ENCODE results near the gene FGFBP1. TPM values are rescaled to one million over a fixed set of nuclear protein-coding genes. Genes with fewer than 3 reads are reported as not detected.

The FGFBP1 gene
- total RNA-seq, 4 donors from 2014 or later: 2.5 TPM; not detected in 3

GRCh38 chr4:15945516-15945915, 7.0 kb upstream of the FGFBP1 start:
- no peak overlapping the region for H3K4me3 ChIP-seq
- no peaks in the 10 kb centered on the region for H3K36me3 ChIP-seq
- no peaks in the 10 kb centered on the region for H3K27me3 ChIP-seq
- no peaks in the 10 kb centered on the region for H3K9me3 ChIP-seq
- DNase-seq (ENCODE audit: low spot score in 2 of 2): no peak
- H3K27ac ChIP-seq: no peak overlapping the region
- 67 to 72% methylated on average over 1 of the region's 1 CpG for WGBS, 2 donors
- TF ChIP-seq POLR2A (IDR thresholded peaks at IDR 0.05) (no peak), EP300 (IDR thresholded peaks at IDR 0.05) (no peak)
- no peaks in the 10 kb centered on the region for H3K4me1 ChIP-seq

GRCh38 chr4:15944895-15945294, 6.4 kb upstream of the FGFBP1 start:
- WGBS, 2 donors: 86 to 87% methylated on average over 2 of the region's 2 CpGs
- no peak for DNase-seq (ENCODE audit: low spot score in 2 of 2)
- TF ChIP-seq POLR2A (IDR thresholded peaks at IDR 0.05) (no peak), EP300 (IDR thresholded peaks at IDR 0.05) (no peak)
- TF ChIP-seq, protein P1, sequence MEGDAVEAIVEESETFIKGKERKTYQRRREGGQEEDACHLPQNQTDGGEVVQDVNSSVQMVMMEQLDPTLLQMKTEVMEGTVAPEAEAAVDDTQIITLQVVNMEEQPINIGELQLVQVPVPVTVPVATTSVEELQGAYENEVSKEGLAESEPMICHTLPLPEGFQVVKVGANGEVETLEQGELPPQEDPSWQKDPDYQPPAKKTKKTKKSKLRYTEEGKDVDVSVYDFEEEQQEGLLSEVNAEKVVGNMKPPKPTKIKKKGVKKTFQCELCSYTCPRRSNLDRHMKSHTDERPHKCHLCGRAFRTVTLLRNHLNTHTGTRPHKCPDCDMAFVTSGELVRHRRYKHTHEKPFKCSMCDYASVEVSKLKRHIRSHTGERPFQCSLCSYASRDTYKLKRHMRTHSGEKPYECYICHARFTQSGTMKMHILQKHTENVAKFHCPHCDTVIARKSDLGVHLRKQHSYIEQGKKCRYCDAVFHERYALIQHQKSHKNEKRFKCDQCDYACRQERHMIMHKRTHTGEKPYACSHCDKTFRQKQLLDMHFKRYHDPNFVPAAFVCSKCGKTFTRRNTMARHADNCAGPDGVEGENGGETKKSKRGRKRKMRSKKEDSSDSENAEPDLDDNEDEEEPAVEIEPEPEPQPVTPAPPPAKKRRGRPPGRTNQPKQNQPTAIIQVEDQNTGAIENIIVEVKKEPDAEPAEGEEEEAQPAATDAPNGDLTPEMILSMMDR (IDR thresholded peaks at IDR 0.05): no peak
- Histone ChIP-seq H3K27ac (no peak overlapping the region), H3K27me3 (no peaks in the 10 kb centered on the region), H3K4me3 (no peak overlapping the region), H3K9me3 (no peaks in the 10 kb centered on the region), H3K36me3 (no peaks in the 10 kb centered on the region), H3K4me1 (no peaks in the 10 kb centered on the region)

GRCh38 chr4:15942283-15942682, 3.7 kb upstream of the FGFBP1 start:
- H3K4me3 ChIP-seq: no peak overlapping the region
- TF ChIP-seq EP300 (IDR thresholded peaks at IDR 0.05): no peak
- TF ChIP-seq POLR2A (IDR thresholded peaks at IDR 0.05): no peak
- TF ChIP-seq, protein P1 (IDR thresholded peaks at IDR 0.05): no peak
- 82 to 91% methylated on average over 1 of the region's 1 CpG for WGBS, 2 donors
- H3K9me3 ChIP-seq: no peaks in the 10 kb centered on the region
- no peaks in the 10 kb centered on the region for H3K4me1 ChIP-seq
- no peak overlapping the region for H3K27ac ChIP-seq
- no peaks in the 10 kb centered on the region for H3K27me3 ChIP-seq
- H3K36me3 ChIP-seq: no peaks in the 10 kb centered on the region
- DNase-seq (ENCODE audit: low spot score in 2 of 2): no peak

DNA sequence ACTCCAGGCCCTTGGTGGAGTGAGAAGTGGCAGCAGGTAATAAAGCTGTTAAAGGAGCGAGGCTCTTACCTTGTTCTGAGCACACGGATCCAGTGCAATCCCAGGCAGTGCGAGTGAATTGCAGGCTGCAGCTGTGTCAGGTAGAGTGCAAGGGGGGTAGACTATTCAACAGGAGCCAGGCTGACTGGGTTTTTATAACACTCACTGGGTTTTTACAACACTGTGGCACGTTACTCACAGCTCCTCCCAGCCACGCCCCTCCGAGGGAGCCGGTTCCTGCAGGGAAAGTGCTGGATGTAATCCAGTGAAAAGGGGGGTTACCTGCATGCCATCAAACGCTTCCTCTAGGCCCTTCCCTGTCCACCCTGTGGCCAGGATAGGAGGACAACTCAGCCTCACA, 358 bp downstream of the FGFBP1 start:
- no peaks in the 10 kb centered on the region for H3K36me3 ChIP-seq
- DNase-seq (ENCODE audit: low spot score in 2 of 2): no peak
- no peaks in the 10 kb centered on the region for H3K27me3 ChIP-seq
- H3K27ac ChIP-seq: no peak overlapping the region
- no peaks in the 10 kb centered on the region for H3K4me1 ChIP-seq
- 38 to 39% methylated on average over 7 to 8 of the region's 8 CpGs for WGBS, 2 donors
- H3K4me3 ChIP-seq: no peak overlapping the region
- TF ChIP-seq EP300 (IDR thresholded peaks at IDR 0.05) (no peak), POLR2A (IDR thresholded peaks at IDR 0.05) (no peak)
- TF ChIP-seq, protein P1 (IDR thresholded peaks at IDR 0.05): no peak
- H3K9me3 ChIP-seq: no peaks in the 10 kb centered on the region

DNA sequence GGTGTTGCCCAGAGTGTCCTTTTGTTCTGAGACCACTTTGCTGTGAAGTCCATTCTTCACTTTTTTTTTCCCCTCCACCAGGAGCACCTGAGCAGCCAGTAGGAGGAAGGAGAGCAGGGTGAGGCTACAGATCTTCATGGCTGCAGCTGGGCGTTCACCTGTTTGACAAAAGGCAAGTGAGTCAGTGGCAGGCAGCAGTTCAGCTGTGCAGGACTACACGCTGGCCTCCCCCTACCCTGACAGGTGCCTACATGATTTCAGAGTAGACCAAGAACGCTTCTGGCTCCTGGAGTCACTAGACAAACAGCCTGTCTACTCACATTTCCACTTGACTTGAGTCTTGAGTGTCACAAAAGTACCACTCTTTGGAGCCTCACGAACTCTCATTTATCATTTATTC, 2.0 kb downstream of the FGFBP1 start:
- H3K27me3 ChIP-seq: no peaks in the 10 kb centered on the region
- no peak overlapping the region for H3K4me3 ChIP-seq
- H3K4me1 ChIP-seq: no peaks in the 10 kb centered on the region
- H3K36me3 ChIP-seq: no peaks in the 10 kb centered on the region
- 78 to 89% methylated on average over 4 of the region's 4 CpGs for WGBS, 2 donors
- H3K27ac ChIP-seq: no peak overlapping the region
- no peak for DNase-seq (ENCODE audit: low spot score in 2 of 2)
- no peaks in the 10 kb centered on the region for H3K9me3 ChIP-seq
- TF ChIP-seq, protein P1 (IDR thresholded peaks at IDR 0.05): no peak
- TF ChIP-seq POLR2A (IDR thresholded peaks at IDR 0.05): no peak

All from tibial nerve (tissue), 4 donors.